Erythroblast (primary cell): ENCODE results near the gene NKD2.

Source experiments
- DNase-seq, 2 experiments: peaks; one replicate each; lab custom pipeline; 2025; lab: John Stamatoyannopoulos, UW
- GATA1 ChIP-seq: IDR thresholded peaks from 2 replicates; pipeline ENCODE4 v1.6.1; 2011; ENCODE audit warnings: low read depth, mild to moderate bottlenecking, control low read depth, low read length, moderate library complexity
- POLR2A ChIP-seq: IDR thresholded peaks from 2 replicates; pipeline ENCODE4 v1.6.1; 2011; ENCODE audit warnings: mild to moderate bottlenecking, low read length

NKD2 gene

GRCh38 chr5:1048162-1048721 is 39.6 kb downstream of the NKD2 start:
- DNase-seq = no peak
- no peak for TF ChIP-seq POLR2A
- no peak for TF ChIP-seq GATA1

- DNase-seq = no peak
- TF ChIP-seq POLR2A = no peak
- no peak for TF ChIP-seq GATA1
Observed at GRCh38 chr5:1048861-1049838, 40.5 kb downstream of the NKD2 start.

- DNase-seq = no peak
Observed at GRCh38 chr5:1050423-1051365, 42.1 kb downstream of the NKD2 start.

GRCh38 chr5:1051366-1051720 is 42.7 kb downstream of the NKD2 start:
- TF ChIP-seq GATA1 = no peak
- no peak for TF ChIP-seq POLR2A
- DNase-seq = no peak

More at GRCh38 chr5:1050423-1051365, 42.1 kb downstream of the NKD2 start:
- TF ChIP-seq POLR2A (no peak), GATA1 (no peak)

- no peak for DNase-seq
Observed at GRCh38 chr5:1052076-1052475, 43.5 kb downstream of the NKD2 start.

GRCh38 chr5:1052641-1053390 is 44.2 kb downstream of the NKD2 start:
- peak; percentile 18 to 36 for DNase-seq
- TF ChIP-seq GATA1 = no peak
- TF ChIP-seq POLR2A = no peak

More at GRCh38 chr5:1052076-1052475, 43.5 kb downstream of the NKD2 start:
- no peak for TF ChIP-seq POLR2A
- no peak for TF ChIP-seq GATA1

GRCh38 chr5:1053391-1054017 is 44.9 kb downstream of the NKD2 start:
- DNase-seq = no peak
- no peak for TF ChIP-seq POLR2A
- TF ChIP-seq GATA1 = no peak

GRCh38 chr5:1054018-1054798 is 45.6 kb downstream of the NKD2 start:
- no peak for DNase-seq
- no peak for TF ChIP-seq POLR2A
- no peak for TF ChIP-seq GATA1

GRCh38 chr5:1054799-1055775 is 46.5 kb downstream of the NKD2 start:
- TF ChIP-seq POLR2A (no peak), GATA1 (no peak)
- DNase-seq = no peak

- TF ChIP-seq POLR2A (no peak), GATA1 (no peak)
- DNase-seq = no peak
Observed at GRCh38 chr5:1055896-1056610, 47.5 kb downstream of the NKD2 start.
